Measurements from ENCODE around the gene USP48. TPM values are rescaled to one million over a fixed set of nuclear protein-coding genes. Genes with fewer than 3 reads are reported as not detected.

The USP48 gene
- total and polyA plus RNA-seq, 2 of the 13 experiments (the other 11 are each of a cell fraction or from before 2014, with no cell fraction given): 30.4 to 30.7 TPM

GRCh38 chr1:21775985-21776562 is 6.9 kb downstream of the USP48 start (continued):
- TF ChIP-seq ZNF609 (CRISPR knock-in tag; IDR thresholded peaks at IDR 0.05; ENCODE audit: borderline replicate concordance) (peak; percentile 99), ZNF841 (CRISPR knock-in tag; IDR thresholded peaks at IDR 0.05; ENCODE audit: borderline replicate concordance) (no peak), DPF2 (CRISPR knock-in tag; IDR thresholded peaks at IDR 0.05; ENCODE audit: borderline replicate concordance, low read depth) (peak; percentile 53; the same call in 1 of the 2 replicates), ZBTB7A (CRISPR knock-in tag; IDR thresholded peaks at IDR 0.05) (no peak; the same call in 1 of the 2 replicates), ZNF329 (CRISPR knock-in tag; IDR thresholded peaks at IDR 0.05; ENCODE audit: low read depth) (no peak), SMARCC2 (IDR thresholded peaks at IDR 0.05) (no peak), MAFF (IDR thresholded peaks at IDR 0.05; ENCODE audit: low read depth, low read length) (peak; percentile 24; the same call in 1 of the 2 replicates), ZBTB8A (CRISPR knock-in tag; IDR thresholded peaks at IDR 0.05; ENCODE audit: borderline replicate concordance, low read depth) (no peak), GRHL1 (CRISPR knock-in tag; conservative IDR thresholded peaks at IDR 0.05) (no peak), HNF1A (IDR thresholded peaks at IDR 0.05; ENCODE audit: low read depth) (peak; percentile 58; the same call in 1 of the 2 replicates), HNF1A (CRISPR knock-in tag; IDR thresholded peaks at IDR 0.05; ENCODE audit: borderline replicate concordance) (peak; percentile 43; the same call in 1 of the 2 replicates), NR1H2 (CRISPR knock-in tag; IDR thresholded peaks at IDR 0.05; ENCODE audit: borderline replicate concordance, low read depth) (no peak), ZNF546 (CRISPR knock-in tag; conservative IDR thresholded peaks at IDR 0.05) (no peak), FOXP1 (IDR thresholded peaks at IDR 0.05) (no peak), FOXP1 (CRISPR knock-in tag; IDR thresholded peaks at IDR 0.05) (peak; percentile 99), ZFYVE20 (CRISPR knock-in tag; IDR thresholded peaks at IDR 0.05; ENCODE audit: borderline replicate concordance, low read depth) (no peak), ZNF562 (CRISPR knock-in tag; IDR thresholded peaks at IDR 0.05; ENCODE audit: borderline replicate concordance) (no peak), IKZF5 (CRISPR knock-in tag; IDR thresholded peaks at IDR 0.05) (peak; percentile 84)
